Mesendoderm (in vitro differentiated cells): Measurements from ENCODE around the gene NMB.
A peak's percentile ranks its signal among the peaks of the same experiment; 100 is the strongest.
"Not testable (repeated sequence)": the region's sequence is repeated elsewhere in the genome, so short reads cannot be mapped to it uniquely, and the experiment has no call there.

Experiments used
- DNase-seq: peaks from one replicate; pipeline ENCODE4 v3.0.0; 2013
- H2AK5ac ChIP-seq: 2 replicates; pipeline ENCODE4 v1.6.1; 2013; ENCODE audit warnings: low read length, inconsistent platforms
- H2BK120ac ChIP-seq: 2 replicates; pipeline ENCODE4 v1.6.1; 2013; ENCODE audit warnings: low read depth, mild to moderate bottlenecking, low read length, moderate library complexity, mixed read lengths
- H2BK15ac ChIP-seq: replicated peaks from 2 replicates; pipeline ENCODE4 v1.6.1; 2013; ENCODE audit warnings: low read depth, mild to moderate bottlenecking, moderate library complexity
- H2BK5ac ChIP-seq: 2 replicates; pipeline ENCODE4 v1.6.1; 2013; ENCODE audit warnings: low read length, inconsistent platforms
- H3K18ac ChIP-seq: 2 replicates; pipeline ENCODE4 v1.6.1; 2013; ENCODE audit warnings: mild to moderate bottlenecking, low read length, mixed read lengths
- H3K23ac ChIP-seq: one replicate; pipeline ENCODE4 v1.6.1; 2013; ENCODE audit warnings: low read length
- H3K27ac ChIP-seq: 2 replicates; pipeline ENCODE4 v1.5.1; 2013; ENCODE audit warnings: low read depth, mild to moderate bottlenecking, inconsistent platforms, low read length, moderate library complexity
- H3K27me3 ChIP-seq: 2 replicates; pipeline ENCODE4 v1.6.1; 2013; ENCODE audit warnings: low read length, control low read depth, mild to moderate bottlenecking, inconsistent platforms; ENCODE audit not compliant: insufficient read depth, poor library complexity
- H3K36me3 ChIP-seq: 2 replicates; pipeline ENCODE4 v1.6.1; 2013; ENCODE audit warnings: low read length, inconsistent platforms; ENCODE audit not compliant: control insufficient read depth, insufficient read depth
- H3K4ac ChIP-seq: one replicate; pipeline ENCODE4 v1.6.1; 2013; ENCODE audit warnings: low read depth, mild to moderate bottlenecking, low read length, moderate library complexity
- H3K4me1 ChIP-seq: 2 replicates; pipeline ENCODE4 v1.6.1; 2013; ENCODE audit warnings: low read depth, low read length, inconsistent platforms; ENCODE audit not compliant: control insufficient read depth
- H3K4me2 ChIP-seq: 2 replicates; pipeline ENCODE4 v1.6.1; 2013; ENCODE audit warnings: low read length
- H3K4me3 ChIP-seq: 2 replicates; pipeline ENCODE4 v1.5.1; 2013; ENCODE audit warnings: mild to moderate bottlenecking, low read length
- H3K56ac ChIP-seq: one replicate; pipeline ENCODE4 v1.6.1; 2013; ENCODE audit warnings: low read length
- H3K79me1 ChIP-seq: 2 replicates; pipeline ENCODE4 v1.6.1; 2013; ENCODE audit warnings: low read length, inconsistent platforms
- H3K79me2 ChIP-seq: 2 replicates; pipeline ENCODE4 v1.6.1; 2013; ENCODE audit warnings: mild to moderate bottlenecking, low read length; ENCODE audit not compliant: control insufficient read depth, insufficient read depth
- H3K9ac ChIP-seq: 2 replicates; pipeline ENCODE4 v1.6.1; 2013; ENCODE audit warnings: low read length, inconsistent platforms
- H4K5ac ChIP-seq: one replicate; pipeline ENCODE4 v1.6.1; 2013; ENCODE audit warnings: low read length
- H4K8ac ChIP-seq: one replicate; pipeline ENCODE4 v1.6.1; 2013; ENCODE audit warnings: low read depth, mild to moderate bottlenecking, control low read depth, low read length, moderate library complexity
- WGBS: extraction: QIAGEN DNeasy Blood & Tissue Kit; methylation state at CpG from one replicate; pipeline ENCODE4 v1.1.7; 2013; ENCODE audit warnings: low lambda C conversion rate, missing lambda C conversion rate; ENCODE audit not compliant: insufficient coverage; ENCODE audit errors: extremely low coverage; 5-methylcytosine and 5-hydroxymethylcytosine counted together

Gene NMB

DNA sequence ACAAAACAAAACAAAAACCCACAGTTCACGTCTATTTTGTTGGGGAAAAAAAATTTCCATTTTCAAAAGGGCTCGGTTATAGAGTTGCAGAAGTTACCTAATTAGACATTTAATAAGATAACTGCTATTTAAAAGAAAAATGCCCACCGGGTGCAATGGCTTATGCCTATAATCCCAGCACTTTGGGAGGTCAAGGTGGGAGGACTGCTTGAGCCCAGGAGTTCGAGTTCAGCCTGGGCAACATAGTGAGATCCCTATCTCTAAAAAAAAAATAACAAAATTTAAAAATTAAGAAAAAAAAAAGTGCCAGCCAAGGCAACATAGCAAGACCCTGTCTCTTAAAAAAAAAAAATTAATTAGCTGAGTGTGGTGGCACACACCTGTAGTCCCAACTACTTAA, 38.8 kb upstream of the NMB start:
- Histone ChIP-seq H3K4me1 (no peaks in the 10 kb centered on the region), H3K27ac (no peak overlapping the region), H2BK5ac (no peak overlapping the region), H3K56ac (no peak overlapping the region), H2AK5ac (no peak overlapping the region), H3K4ac (no peak overlapping the region), H3K27me3 (no peaks in the 10 kb centered on the region), H3K36me3 (no peaks in the 10 kb centered on the region), H4K5ac (no peak overlapping the region), H3K79me2 (peaks cover 41% of the 10 kb centered on the region), H4K8ac (no peak overlapping the region), H3K9ac (no peak overlapping the region), H2BK15ac (no peak overlapping the region), H2BK120ac (no peak overlapping the region), H3K79me1 (peaks cover 6% of the 10 kb centered on the region), H3K4me2 (no peak overlapping the region), H3K18ac (no peak overlapping the region), H3K4me3 (no peak overlapping the region), H3K23ac (no peak overlapping the region)
- no peak for DNase-seq
- no CpG with 5 or more reads among the region's 4 CpGs for WGBS

DNA sequence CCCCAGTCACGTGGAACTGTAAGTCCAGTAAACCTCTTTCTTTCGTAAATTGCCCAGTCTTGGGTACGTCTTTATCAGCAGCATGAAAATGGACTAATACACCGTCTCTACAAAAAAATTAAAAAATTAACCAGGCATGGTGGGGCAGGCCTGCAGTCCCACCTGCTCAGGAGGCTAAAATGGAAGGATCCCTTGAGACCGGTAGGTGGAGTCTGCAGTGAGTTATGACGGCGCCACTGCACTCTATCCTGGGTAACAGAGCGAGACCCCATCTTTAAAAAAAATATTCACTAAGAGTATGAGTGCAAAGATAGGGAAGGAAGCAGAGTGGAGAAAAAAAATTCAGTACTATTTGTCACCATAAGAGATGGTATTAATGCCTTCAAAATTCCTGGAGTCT, 32.3 kb upstream of the NMB start:
- Histone ChIP-seq H3K79me2 (peaks cover 14% of the 10 kb centered on the region), H4K5ac (no peak overlapping the region), H2BK5ac (no peak overlapping the region), H4K8ac (no peak overlapping the region), H3K4ac (no peak overlapping the region), H3K4me2 (no peak overlapping the region), H3K36me3 (no peaks in the 10 kb centered on the region), H3K4me3 (no peak overlapping the region), H3K18ac (no peak overlapping the region), H2BK15ac (no peak overlapping the region), H3K9ac (no peak overlapping the region), H2BK120ac (no peak overlapping the region), H3K27me3 (no peaks in the 10 kb centered on the region), H3K4me1 (no peaks in the 10 kb centered on the region), H3K23ac (no peak overlapping the region), H3K27ac (no peak overlapping the region), H2AK5ac (no peak overlapping the region), H3K79me1 (peaks cover 3% of the 10 kb centered on the region), H3K56ac (no peak overlapping the region)
- no peak for DNase-seq
- no CpG with 5 or more reads among the region's 8 CpGs for WGBS

DNA sequence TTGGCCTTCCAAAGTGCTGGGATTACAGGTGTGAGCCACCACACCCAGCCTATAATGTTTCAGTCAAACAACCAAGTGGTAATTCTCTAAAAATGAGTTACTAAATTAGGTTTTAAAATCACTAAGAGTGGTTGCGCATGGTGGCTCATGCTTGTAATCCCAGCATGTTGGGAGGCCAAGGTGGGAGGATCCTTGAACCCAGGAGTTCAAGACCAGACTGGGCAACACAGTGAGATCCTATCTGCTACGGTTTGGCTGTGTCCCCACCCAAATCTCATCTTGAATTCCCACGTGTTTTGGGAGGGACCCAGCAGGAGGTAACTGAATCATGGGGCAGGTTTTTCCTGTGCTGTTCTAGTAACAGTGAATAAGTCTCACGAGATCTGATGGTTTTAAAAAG, 31.9 kb upstream of the NMB start:
- Histone ChIP-seq H3K79me1 (peaks cover 3% of the 10 kb centered on the region), H3K27ac (no peak overlapping the region), H2BK5ac (no peak overlapping the region), H3K9ac (no peak overlapping the region), H3K56ac (no peak overlapping the region), H2BK120ac (no peak overlapping the region), H3K4me3 (no peak overlapping the region), H3K4me2 (no peak overlapping the region), H3K79me2 (peaks cover 14% of the 10 kb centered on the region), H3K4ac (no peak overlapping the region), H3K27me3 (no peaks in the 10 kb centered on the region), H3K4me1 (no peaks in the 10 kb centered on the region), H2BK15ac (no peak overlapping the region), H2AK5ac (no peak overlapping the region), H3K18ac (no peak overlapping the region), H3K23ac (no peak overlapping the region), H3K36me3 (no peaks in the 10 kb centered on the region), H4K5ac (no peak overlapping the region), H4K8ac (no peak overlapping the region)
- DNase-seq = no peak
- WGBS = no CpG with 5 or more reads among the region's 4 CpGs

GRCh38 chr15:84686446-84686845, 28.4 kb upstream of the NMB start:
- not testable (repeated sequence) for H3K4ac ChIP-seq, H2AK5ac ChIP-seq, H3K4me3 ChIP-seq, H2BK15ac ChIP-seq, H3K4me1 ChIP-seq, H3K56ac ChIP-seq, H3K23ac ChIP-seq, H4K5ac ChIP-seq, H2BK120ac ChIP-seq, DNase-seq, H3K79me2 ChIP-seq, H3K27ac ChIP-seq, H3K36me3 ChIP-seq, H3K4me2 ChIP-seq, H4K8ac ChIP-seq, H3K27me3 ChIP-seq, H3K79me1 ChIP-seq, H2BK5ac ChIP-seq, H3K9ac ChIP-seq, H3K18ac ChIP-seq
- no CpG with 5 or more reads among the region's 7 CpGs for WGBS

- no peaks in the 10 kb centered on the region for H3K79me1 ChIP-seq
- H3K79me2 ChIP-seq = no peaks in the 10 kb centered on the region
- no peak overlapping the region for H3K4me3 ChIP-seq
- H3K23ac ChIP-seq = no peak overlapping the region
- H2AK5ac ChIP-seq = no peak overlapping the region
- H3K4me1 ChIP-seq = no peaks in the 10 kb centered on the region
- H3K56ac ChIP-seq = no peak overlapping the region
- H2BK120ac ChIP-seq = no peak overlapping the region
- no peak overlapping the region for H4K8ac ChIP-seq
- H3K4ac ChIP-seq = no peak overlapping the region
- no peak overlapping the region for H3K18ac ChIP-seq
- DNase-seq = no peak
- H4K5ac ChIP-seq = no peak overlapping the region
- no peak overlapping the region for H2BK5ac ChIP-seq
- WGBS = no CpG with 5 or more reads among the region's 5 CpGs
- no peak overlapping the region for H3K9ac ChIP-seq
- H2BK15ac ChIP-seq = no peak overlapping the region
- no peaks in the 10 kb centered on the region for H3K27me3 ChIP-seq
- no peak overlapping the region for H3K4me2 ChIP-seq
- H3K36me3 ChIP-seq = no peaks in the 10 kb centered on the region
- H3K27ac ChIP-seq = no peak overlapping the region
Observed at GRCh38 chr15:84685304-84685703, 27.3 kb upstream of the NMB start.

GRCh38 chr15:84684092-84684491, 26.1 kb upstream of the NMB start:
- no peak overlapping the region for H4K8ac ChIP-seq
- H3K36me3 ChIP-seq = peaks cover 3% of the 10 kb centered on the region
- H3K4ac ChIP-seq = no peak overlapping the region
- WGBS = no CpG with 5 or more reads among the region's 1 CpG
- H2BK5ac ChIP-seq = no peak overlapping the region
- no peak overlapping the region for H3K4me3 ChIP-seq
- no peak overlapping the region for H3K9ac ChIP-seq
- no peak overlapping the region for H3K56ac ChIP-seq
- DNase-seq = peak; percentile 22
- H3K23ac ChIP-seq = no peak overlapping the region
- no peak overlapping the region for H3K18ac ChIP-seq
- H2BK15ac ChIP-seq = no peak overlapping the region
- H4K5ac ChIP-seq = no peak overlapping the region
- no peak overlapping the region for H2AK5ac ChIP-seq
- H3K79me2 ChIP-seq = no peaks in the 10 kb centered on the region
- H2BK120ac ChIP-seq = no peak overlapping the region
- no peaks in the 10 kb centered on the region for H3K4me1 ChIP-seq
- no peak overlapping the region for H3K27ac ChIP-seq
- H3K4me2 ChIP-seq = no peak overlapping the region
- H3K27me3 ChIP-seq = no peaks in the 10 kb centered on the region
- peaks cover 2% of the 10 kb centered on the region for H3K79me1 ChIP-seq
